A673 (cell line): ENCODE measurements around the gene RRM2. TPM values are rescaled to one million over a fixed set of nuclear protein-coding genes. Genes with fewer than 3 reads are reported as not detected.
"Not testable (repeated sequence)": the region's sequence is repeated elsewhere in the genome, so short reads cannot be mapped to it uniquely, and the experiment has no call there.

Experiments used
- BruUV-seq: library from RNA; stranded (reverse); fragments of 400-500 nt; replicated peaks from 2 replicates; lab custom pipeline; 2021; lab: Mats Ljungman, UMichigan
- CTCF ChIA-PET: fragments of 300-600 bp; sonication (Branson Sonifier 250); formaldehyde crosslinking; loops from one replicate; lab custom pipeline; 2022; ENCODE audit warnings: antibody characterized with exemption; lab: Charles Lee
- POLR2A ChIA-PET: fragments of 300-600 bp; sonication (Branson Sonifier 250); formaldehyde crosslinking; loops from one replicate; lab custom pipeline; 2022; ENCODE audit warnings: antibody characterized with exemption; ENCODE audit not compliant: low non-redundant PET; lab: Charles Lee
- DNase-seq: peaks from one replicate; pipeline ENCODE4 v3.0.0-alpha.2; 2015; ENCODE audit warnings: low spot score
- H3K27ac ChIP-seq: fragments of 200-600 bp; sonication (generic); 2 replicates; pipeline ENCODE4 v1.5.1; 2016; ENCODE audit warnings: mixed run types, low read depth, mild to moderate bottlenecking, mixed read lengths, antibody characterized with exemption, low read length; ENCODE audit not compliant: poor library complexity, severe bottlenecking
- H3K27me3 ChIP-seq: fragments of 200-600 bp; sonication (generic); replicated peaks from 2 replicates; pipeline ENCODE4 v1.6.1; 2017; ENCODE audit warnings: mixed run types, low read depth, mild to moderate bottlenecking, mixed read lengths, antibody characterized with exemption, low read length; ENCODE audit not compliant: insufficient read depth, poor library complexity
- H3K36me3 ChIP-seq: fragments of 200-600 bp; sonication (generic); 2 replicates; pipeline ENCODE4 v1.6.1; 2016; ENCODE audit warnings: mixed run types, mild to moderate bottlenecking, mixed read lengths, antibody characterized with exemption, low read length; ENCODE audit not compliant: insufficient read depth, poor library complexity, severe bottlenecking
- H3K4me1 ChIP-seq: fragments of 200-600 bp; sonication (generic); 2 replicates; pipeline ENCODE4 v1.6.1; 2017; ENCODE audit warnings: mixed run types, mild to moderate bottlenecking, mixed read lengths, antibody characterized with exemption, low read length; ENCODE audit not compliant: insufficient read depth, poor library complexity, severe bottlenecking
- H3K4me3 ChIP-seq: fragments of 200-600 bp; sonication (generic); 2 replicates; pipeline ENCODE4 v1.5.1; 2016; ENCODE audit warnings: low read depth, mixed run types, mild to moderate bottlenecking, mixed read lengths, low read length; ENCODE audit not compliant: poor library complexity, severe bottlenecking
- H3K9me3 ChIP-seq: fragments of 200-600 bp; sonication (generic); 2 replicates; pipeline ENCODE4 v1.6.1; 2016; ENCODE audit warnings: mixed run types, low read depth, mild to moderate bottlenecking, mixed read lengths, antibody characterized with exemption, low read length; ENCODE audit not compliant: poor library complexity, severe bottlenecking
- CTCF ChIP-seq: fragments of 300-800, 200-600 bp; sonication (generic); conservative IDR thresholded peaks from 2 replicates; pipeline ENCODE4 v1.5.1; 2017; ENCODE audit warnings: low read depth, mild to moderate bottlenecking, antibody characterized with exemption, low read length, moderate library complexity, mixed read lengths
- EZH2 ChIP-seq: fragments of 200-600 bp; sonication (generic); IDR thresholded peaks from 2 replicates; pipeline ENCODE4 v1.6.1; 2017; ENCODE audit warnings: borderline replicate concordance, low read depth, mild to moderate bottlenecking, mixed read lengths, antibody characterized with exemption, low read length; ENCODE audit not compliant: poor library complexity, severe bottlenecking
- intact Hi-C: fragments of 100-400 bp; cut with micrococcal nuclease; formaldehyde crosslinking; loops from one replicate; pipeline ENCODE4 v1.10.0; 2022; ENCODE audit not compliant: unreplicated experiment
- total RNA-seq: library from RNA; stranded (reverse); gene quantifications from 2 replicates; pipeline ENCODE4 v1.2.3, GENCODE V29; 2021

Gene RRM2
- total RNA-seq, 1 experiment from 2014 or later, result 486 TPM

- no peak overlapping the region for H3K4me3 ChIP-seq
- H3K4me1 ChIP-seq, result no peaks in the 10 kb centered on the region
- DNase-seq, result no peak
- no peak overlapping the region for H3K27ac ChIP-seq
- no peaks in the 10 kb centered on the region for H3K9me3 ChIP-seq
- ChIA-PET CTCF (no interaction called here), POLR2A (no interaction called here)
- intact Hi-C loops, result no loop called here
- H3K27me3 ChIP-seq, result peaks cover 4% of the 10 kb centered on the region
- TF ChIP-seq CTCF, result no peak
- TF ChIP-seq EZH2, result no peak
- H3K36me3 ChIP-seq, result no peaks in the 10 kb centered on the region
- BruUV-seq, result no TSS peak
Observed at GRCh38 chr2:10089565-10090190, 32.9 kb upstream of the RRM2 start.

- no TSS peak for BruUV-seq
- intact Hi-C loops, result no loop called here
- ChIA-PET POLR2A (no interaction called here), CTCF (no interaction called here)
- Histone ChIP-seq H3K9me3 (no peaks in the 10 kb centered on the region), H3K4me3 (no peak overlapping the region), H3K27ac (no peak overlapping the region), H3K4me1 (no peaks in the 10 kb centered on the region), H3K36me3 (no peaks in the 10 kb centered on the region), H3K27me3 (no peaks in the 10 kb centered on the region)
- no peak for TF ChIP-seq EZH2
- TF ChIP-seq CTCF, result no peak
- no peak for DNase-seq
Observed at GRCh38 chr2:10091182-10091888, 31.2 kb upstream of the RRM2 start.

GRCh38 chr2:10091889-10092244, 30.7 kb upstream of the RRM2 start:
- H3K36me3 ChIP-seq, H3K27me3 ChIP-seq, BruUV-seq, DNase-seq, CTCF ChIA-PET, POLR2A ChIA-PET, H3K4me3 ChIP-seq, H3K9me3 ChIP-seq, H3K27ac ChIP-seq, intact Hi-C loops, H3K4me1 ChIP-seq: not testable (repeated sequence)

- H3K36me3 ChIP-seq, result no peaks in the 10 kb centered on the region
- ChIA-PET CTCF (no interaction called here), POLR2A (no interaction called here)
- intact Hi-C loops, result no loop called here
- no peaks in the 10 kb centered on the region for H3K4me1 ChIP-seq
- H3K4me3 ChIP-seq, result no peak overlapping the region
- no peak for DNase-seq
- BruUV-seq, result no TSS peak
- no peaks in the 10 kb centered on the region for H3K27me3 ChIP-seq
- TF ChIP-seq EZH2, result no peak
- no peak for TF ChIP-seq CTCF
- H3K27ac ChIP-seq, result no peak overlapping the region
- H3K9me3 ChIP-seq, result no peaks in the 10 kb centered on the region
Observed at GRCh38 chr2:10094271-10094814, 28.2 kb upstream of the RRM2 start.
